IMR-90 (cell line): ENCODE results near the gene IHH. TPM values are rescaled to one million over a fixed set of nuclear protein-coding genes. Genes with fewer than 3 reads are reported as not detected.

Source experiments
- ATAC-seq: fragments of 200-7000 bp; cut with Tn5 transposase; 2 replicates; pipeline ENCODE4 v1.9.1; 2020; ENCODE audit warnings: low read depth, mild to moderate bottlenecking, moderate library complexity
- BruUV-seq: library from RNA; stranded (reverse); fragments of 400-500 nt; replicated peaks from 2 replicates; lab custom pipeline; 2021; lab: Mats Ljungman, UMichigan
- CTCF ChIA-PET: fragments of 300-600 bp; formaldehyde crosslinking; extraction: SDS; loops from one replicate; lab custom pipeline; 2021; ENCODE audit warnings: antibody characterized with exemption; lab: Yijun Ruan, JAX
- POLR2A ChIA-PET: fragments of 300-600 bp; sonication (Branson Sonifier 250); formaldehyde crosslinking; loops from one replicate; lab custom pipeline; 2022; ENCODE audit warnings: antibody characterized with exemption; ENCODE audit not compliant: unreplicated experiment; lab: Charles Lee
- DNase-seq: peaks from one replicate; pipeline ENCODE4 v3.0.0; 2013
- H2AFZ ChIP-seq: replicated peaks from 2 replicates; pipeline ENCODE3; 2013; ENCODE audit warnings: low read length, mild to moderate bottlenecking; ENCODE audit not compliant: poor library complexity
- H2AK5ac ChIP-seq: 2 replicates; pipeline ENCODE4 v1.6.1; 2013; ENCODE audit warnings: low read depth, low read length, inconsistent platforms
- H2AK9ac ChIP-seq: replicated peaks from 2 replicates; pipeline ENCODE3; 2013; ENCODE audit warnings: mild to moderate bottlenecking, low read depth, low read length, moderate library complexity; ENCODE audit not compliant: poor library complexity
- H2BK120ac ChIP-seq: 2 replicates; pipeline ENCODE4 v1.6.1; 2013; ENCODE audit warnings: low read depth, low read length, inconsistent platforms
- H2BK15ac ChIP-seq: 3 replicates; pipeline ENCODE4 v1.6.1; 2013; ENCODE audit warnings: low read depth, low read length, inconsistent platforms
- H2BK20ac ChIP-seq: 2 replicates; pipeline ENCODE4 v1.6.1; 2013; ENCODE audit warnings: low read depth, mild to moderate bottlenecking, inconsistent platforms, low read length, moderate library complexity
- H2BK5ac ChIP-seq: 2 replicates; pipeline ENCODE4 v1.6.1; 2013; ENCODE audit warnings: mild to moderate bottlenecking, low read depth, low read length, inconsistent platforms; ENCODE audit not compliant: poor library complexity, severe bottlenecking
- H3K14ac ChIP-seq: replicated peaks from 2 replicates; pipeline ENCODE4 v1.6.1; 2013; ENCODE audit warnings: low read depth, low read length, inconsistent platforms
- H3K18ac ChIP-seq: 2 replicates; pipeline ENCODE4 v1.6.1; 2013; ENCODE audit warnings: low read depth, low read length, control low read depth
- H3K23ac ChIP-seq: 2 replicates; pipeline ENCODE4 v1.6.1; 2013; ENCODE audit warnings: low read depth, low read length, inconsistent platforms
- H3K27ac ChIP-seq: 2 replicates; pipeline ENCODE4 v1.5.1; 2013; ENCODE audit warnings: mild to moderate bottlenecking, control low read depth, low read length; ENCODE audit not compliant: insufficient read depth
- H3K27me3 ChIP-seq: 2 replicates; pipeline ENCODE4 v1.6.1; 2013; ENCODE audit warnings: low read length; ENCODE audit not compliant: control insufficient read depth, insufficient read depth
- H3K36me3 ChIP-seq: 2 replicates; pipeline ENCODE4 v1.6.1; 2013; ENCODE audit warnings: low read length, mixed read lengths; ENCODE audit not compliant: control insufficient read depth, insufficient read depth
- H3K4ac ChIP-seq: 2 replicates; pipeline ENCODE4 v1.6.1; 2013; ENCODE audit warnings: low read depth, low read length, inconsistent platforms
- H3K4me1 ChIP-seq: 2 replicates; pipeline ENCODE4 v1.6.1; 2013; ENCODE audit warnings: low read length, mixed read lengths; ENCODE audit not compliant: control insufficient read depth, insufficient read depth
- H3K4me2 ChIP-seq: 2 replicates; pipeline ENCODE4 v1.6.1; 2013; ENCODE audit warnings: low read depth, mild to moderate bottlenecking, control low read depth, low read length, moderate library complexity
- H3K4me3 ChIP-seq: 2 replicates; pipeline ENCODE4 v1.5.1; 2013; ENCODE audit warnings: low read depth, mild to moderate bottlenecking, control low read depth, low read length, moderate library complexity; ENCODE audit not compliant: insufficient read depth
- H3K56ac ChIP-seq: 2 replicates; pipeline ENCODE4 v1.6.1; 2013; ENCODE audit warnings: low read length, inconsistent platforms; ENCODE audit not compliant: insufficient read depth; ENCODE audit errors: extremely low read depth
- H3K79me1 ChIP-seq, 2 experiments: 2 replicates each; pipeline ENCODE4 v1.6.1; 2013; ENCODE audit warnings: low read length in 2 of 2, inconsistent platforms in 1 of 2, low read depth in 1 of 2
- H3K9ac ChIP-seq: 2 replicates; pipeline ENCODE4 v1.6.1; 2013; ENCODE audit warnings: low read depth, low read length, control low read depth
- H3K9me1 ChIP-seq: 2 replicates; pipeline ENCODE4 v1.6.1; 2013; ENCODE audit warnings: low read length, inconsistent platforms; ENCODE audit not compliant: insufficient read depth
- H3K9me3 ChIP-seq: 2 replicates; pipeline ENCODE4 v1.6.1; 2013; ENCODE audit warnings: low read length; ENCODE audit not compliant: control insufficient read depth, insufficient read depth
- H4K20me1 ChIP-seq: 2 replicates; pipeline ENCODE4 v1.6.1; 2013; ENCODE audit warnings: low read length, inconsistent platforms; ENCODE audit not compliant: insufficient read depth
- H4K5ac ChIP-seq: 2 replicates; pipeline ENCODE4 v1.6.1; 2013; ENCODE audit warnings: mild to moderate bottlenecking, low read depth, low read length, control low read depth
- H4K8ac ChIP-seq, 2 experiments: 2 replicates each; pipeline ENCODE4 v1.6.1; 2013; ENCODE audit warnings: low read depth in 2 of 2, low read length in 2 of 2, control low read depth in 1 of 2, inconsistent platforms in 1 of 2
- H4K91ac ChIP-seq: 2 replicates; pipeline ENCODE4 v1.6.1; 2013; ENCODE audit warnings: low read depth, low read length, inconsistent platforms; ENCODE audit not compliant: insufficient read depth
- RCOR1 ChIP-seq: IDR thresholded peaks from 2 replicates; pipeline ENCODE4 v1.6.1; 2012; ENCODE audit warnings: mild to moderate bottlenecking, low read length, improper control_type of control experiment; ENCODE audit not compliant: insufficient replicate concordance
- SMC3 ChIP-seq: fragments of 150-350 bp; IDR thresholded peaks from 2 replicates; pipeline ENCODE4 v1.6.1; 2016; ENCODE audit warnings: low read depth, mild to moderate bottlenecking, antibody characterized with exemption, low read length, moderate library complexity
- WGBS, 2 experiments: methylation state at CpG; one replicate each; pipeline versions ENCODE4 v1.1.5 to v1.1.7; 2013; ENCODE audit warnings: missing lambda C conversion rate in 2 of 2; ENCODE audit not compliant: insufficient read length in 1 of 2; ENCODE audit errors: extremely low coverage in 2 of 2; 5-methylcytosine and 5-hydroxymethylcytosine counted together
- dilution Hi-C: fragments of 300-500 bp; cut with HindIII; formaldehyde crosslinking; loops from one replicate; pipeline ENCODE4 v1.14.3; 2018; ENCODE audit warnings: low sequenced_read_pairs; ENCODE audit not compliant: unreplicated experiment
- in situ Hi-C: fragments of 300-500 bp; cut with MboI; formaldehyde crosslinking; loops from 3 replicates; pipeline ENCODE4 v1.14.3; 2019; ENCODE audit warnings: low sequenced_read_pairs, inconsistent platforms, mixed read lengths
- intact Hi-C: fragments of 100-400 bp; cut with micrococcal nuclease; formaldehyde crosslinking; loops from 2 replicates; pipeline ENCODE4 v1.10.0; 2022
- polyA plus RNA-seq, 3 experiments: library from polyadenylated mRNA; depleted of rRNA; stranded (reverse); fragments of >200 nt; gene quantifications; 2 replicates each; pipeline ENCODE4 v1.2.3, GENCODE V29; 2012; ENCODE audit warnings: low replicate concordance in 1 of 3
- total RNA-seq: library from RNA; depleted of rRNA; stranded (reverse); fragments of >200 nt; gene quantifications from 2 replicates; pipeline ENCODE4 v1.2.3, GENCODE V29; 2012

Gene IHH
- total and polyA plus RNA-seq, 2 of the 4 experiments (the other 2 are of a cell fraction), result not detected

GRCh38 chr2:219049282-219049681 is 11.4 kb downstream of the IHH start:
- no peak for TF ChIP-seq RCOR1
- no peak for TF ChIP-seq SMC3
- H2BK15ac ChIP-seq, result no peak overlapping the region
- H3K4me2 ChIP-seq, result no peak overlapping the region
- CTCF ChIA-PET, result no interaction called here
- H3K36me3 ChIP-seq, result no peaks in the 10 kb centered on the region
- intact Hi-C loops, result no loop called here
- ATAC-seq, result no peak
- H3K27ac ChIP-seq, result no peak overlapping the region
- no peak overlapping the region for H2BK20ac ChIP-seq
- H3K27me3 ChIP-seq, result peaks cover 32% of the 10 kb centered on the region
- H3K79me1 ChIP-seq, result no peaks in the 10 kb centered on the region
- H3K4me3 ChIP-seq, result no peak overlapping the region
- no peak overlapping the region for H3K56ac ChIP-seq
- no peak overlapping the region for H4K8ac ChIP-seq
- H3K14ac ChIP-seq, result no peak overlapping the region
- POLR2A ChIA-PET, result no interaction called here
- no peaks in the 10 kb centered on the region for H3K9me1 ChIP-seq
- no peak overlapping the region for H4K91ac ChIP-seq
- dilution Hi-C loops, result no loop called here
- H3K9ac ChIP-seq, result no peak overlapping the region
- H2AK9ac ChIP-seq, result no peak overlapping the region
- H2BK120ac ChIP-seq, result no peak overlapping the region
- no peak overlapping the region for H3K23ac ChIP-seq
- no CpG with 5 or more reads among the region's 6 CpGs for WGBS, 2 experiments
- no peaks in the 10 kb centered on the region for H4K20me1 ChIP-seq
- H3K4ac ChIP-seq, result no peak overlapping the region
- in situ Hi-C loops, result no loop called here
- H4K5ac ChIP-seq, result no peak overlapping the region
- no peak overlapping the region for H3K18ac ChIP-seq
- H2BK5ac ChIP-seq, result no peak overlapping the region
- no peak overlapping the region for H2AFZ ChIP-seq
- no peaks in the 10 kb centered on the region for H3K4me1 ChIP-seq
- no TSS peak for BruUV-seq
- H3K9me3 ChIP-seq, result no peaks in the 10 kb centered on the region
- no peak for DNase-seq
- H2AK5ac ChIP-seq, result no peak overlapping the region
